GM12801 (cell line): ENCODE data around the gene HMCN2.
A peak's percentile ranks its signal among the peaks of the same experiment; 100 is the strongest.

Experiments
- TF ChIP-seq, protein P1 (sequence below): IDR thresholded peaks from one replicate; pipeline ENCODE4 v1.5.1; 2011; ENCODE audit warnings: control low read depth; ENCODE audit not compliant: insufficient read length; ENCODE audit errors: extremely low read depth

The HMCN2 gene

DNA sequence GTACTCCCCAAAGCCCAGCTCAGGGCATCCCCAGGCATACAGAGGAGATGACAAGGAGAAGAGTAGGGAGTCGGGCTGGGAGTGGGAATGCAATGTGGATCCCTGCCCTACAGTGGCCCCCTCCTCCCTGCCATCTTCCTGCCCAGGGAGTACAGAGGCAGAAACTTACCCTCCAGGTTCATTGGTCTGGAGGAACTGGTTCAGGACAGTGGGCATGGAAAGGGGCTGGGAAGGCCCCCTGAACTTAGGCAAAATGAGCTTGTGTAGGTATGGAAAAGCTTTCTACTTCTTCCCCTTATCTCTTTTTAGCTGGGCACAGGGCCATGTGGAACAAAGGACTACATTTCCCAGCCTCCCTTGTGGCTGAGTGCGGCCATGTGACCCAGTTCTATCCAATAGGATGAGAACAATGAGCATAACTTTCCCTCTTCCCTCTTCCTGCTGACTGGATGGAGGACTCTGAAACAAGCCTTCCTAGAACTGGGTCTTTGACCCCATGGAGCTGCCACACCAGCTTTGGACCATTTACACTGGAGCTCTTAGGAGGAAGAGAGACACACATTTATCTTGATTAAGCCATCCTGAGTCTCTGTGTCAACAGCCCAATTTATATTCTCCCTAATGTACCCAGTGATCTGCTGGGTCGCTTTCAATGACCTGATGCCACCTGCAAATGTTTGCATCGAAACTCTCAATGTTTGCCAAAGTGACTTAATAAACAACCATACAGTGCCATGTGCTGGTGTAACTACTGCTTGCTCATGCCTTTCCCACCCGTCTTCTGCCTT lies 25.0 kb upstream of the HMCN2 start:
- TF ChIP-seq, protein P1, sequence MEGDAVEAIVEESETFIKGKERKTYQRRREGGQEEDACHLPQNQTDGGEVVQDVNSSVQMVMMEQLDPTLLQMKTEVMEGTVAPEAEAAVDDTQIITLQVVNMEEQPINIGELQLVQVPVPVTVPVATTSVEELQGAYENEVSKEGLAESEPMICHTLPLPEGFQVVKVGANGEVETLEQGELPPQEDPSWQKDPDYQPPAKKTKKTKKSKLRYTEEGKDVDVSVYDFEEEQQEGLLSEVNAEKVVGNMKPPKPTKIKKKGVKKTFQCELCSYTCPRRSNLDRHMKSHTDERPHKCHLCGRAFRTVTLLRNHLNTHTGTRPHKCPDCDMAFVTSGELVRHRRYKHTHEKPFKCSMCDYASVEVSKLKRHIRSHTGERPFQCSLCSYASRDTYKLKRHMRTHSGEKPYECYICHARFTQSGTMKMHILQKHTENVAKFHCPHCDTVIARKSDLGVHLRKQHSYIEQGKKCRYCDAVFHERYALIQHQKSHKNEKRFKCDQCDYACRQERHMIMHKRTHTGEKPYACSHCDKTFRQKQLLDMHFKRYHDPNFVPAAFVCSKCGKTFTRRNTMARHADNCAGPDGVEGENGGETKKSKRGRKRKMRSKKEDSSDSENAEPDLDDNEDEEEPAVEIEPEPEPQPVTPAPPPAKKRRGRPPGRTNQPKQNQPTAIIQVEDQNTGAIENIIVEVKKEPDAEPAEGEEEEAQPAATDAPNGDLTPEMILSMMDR: no peak

DNA sequence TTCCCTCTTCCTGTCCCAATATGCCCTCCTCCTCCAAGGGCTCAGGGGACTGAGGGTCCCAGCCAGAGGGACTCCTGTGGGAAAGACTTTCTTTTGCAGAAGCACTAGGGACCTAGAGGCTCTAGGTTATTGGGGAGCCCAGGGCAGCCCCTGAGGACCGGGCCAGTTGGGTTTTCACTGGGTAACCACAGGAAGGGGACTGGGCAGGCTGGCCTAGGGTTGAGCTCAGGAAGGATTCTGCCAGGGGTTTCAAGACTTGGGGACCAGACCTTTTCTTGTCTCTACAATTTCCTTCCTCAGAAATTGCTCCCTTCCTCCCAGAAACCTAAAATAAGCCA lies 24.4 kb upstream of the HMCN2 start:
- TF ChIP-seq, protein P1: no peak

DNA sequence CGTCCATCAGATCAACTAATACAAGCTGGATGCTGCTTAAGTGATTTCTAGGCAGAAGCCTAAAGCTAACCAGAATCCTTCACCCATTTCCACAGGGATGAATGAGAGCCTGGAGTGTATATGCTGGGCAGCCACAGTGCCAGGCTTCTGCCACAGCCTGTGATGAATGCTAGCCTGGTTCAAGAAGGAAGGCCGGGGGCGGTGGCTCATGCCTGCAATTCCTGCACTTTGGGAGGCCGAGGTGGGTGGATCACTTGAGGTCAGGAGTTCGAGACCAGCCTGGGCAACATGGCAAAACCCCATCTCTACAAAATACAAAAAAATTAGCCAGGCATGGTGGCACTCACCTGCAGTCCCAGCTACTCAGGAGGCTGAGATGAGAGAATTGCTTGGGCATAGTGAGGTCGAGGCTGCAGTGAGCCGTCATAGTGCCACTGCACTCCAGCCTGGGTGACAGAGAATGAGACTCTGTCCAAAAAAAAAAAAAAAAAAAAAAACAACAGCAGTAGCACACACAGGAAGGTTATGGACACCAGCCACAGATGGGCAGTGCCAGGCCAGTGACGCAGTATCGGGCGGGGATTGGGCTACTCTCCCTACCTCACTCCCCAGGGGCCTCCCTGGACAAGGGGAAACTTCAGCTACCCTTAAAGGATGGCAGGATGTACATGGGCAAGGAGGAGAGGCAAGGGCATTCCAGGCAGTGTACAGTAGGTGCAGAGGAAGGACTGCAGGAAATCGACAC lies 23.1 kb upstream of the HMCN2 start:
- TF ChIP-seq, protein P1: no peak

DNA sequence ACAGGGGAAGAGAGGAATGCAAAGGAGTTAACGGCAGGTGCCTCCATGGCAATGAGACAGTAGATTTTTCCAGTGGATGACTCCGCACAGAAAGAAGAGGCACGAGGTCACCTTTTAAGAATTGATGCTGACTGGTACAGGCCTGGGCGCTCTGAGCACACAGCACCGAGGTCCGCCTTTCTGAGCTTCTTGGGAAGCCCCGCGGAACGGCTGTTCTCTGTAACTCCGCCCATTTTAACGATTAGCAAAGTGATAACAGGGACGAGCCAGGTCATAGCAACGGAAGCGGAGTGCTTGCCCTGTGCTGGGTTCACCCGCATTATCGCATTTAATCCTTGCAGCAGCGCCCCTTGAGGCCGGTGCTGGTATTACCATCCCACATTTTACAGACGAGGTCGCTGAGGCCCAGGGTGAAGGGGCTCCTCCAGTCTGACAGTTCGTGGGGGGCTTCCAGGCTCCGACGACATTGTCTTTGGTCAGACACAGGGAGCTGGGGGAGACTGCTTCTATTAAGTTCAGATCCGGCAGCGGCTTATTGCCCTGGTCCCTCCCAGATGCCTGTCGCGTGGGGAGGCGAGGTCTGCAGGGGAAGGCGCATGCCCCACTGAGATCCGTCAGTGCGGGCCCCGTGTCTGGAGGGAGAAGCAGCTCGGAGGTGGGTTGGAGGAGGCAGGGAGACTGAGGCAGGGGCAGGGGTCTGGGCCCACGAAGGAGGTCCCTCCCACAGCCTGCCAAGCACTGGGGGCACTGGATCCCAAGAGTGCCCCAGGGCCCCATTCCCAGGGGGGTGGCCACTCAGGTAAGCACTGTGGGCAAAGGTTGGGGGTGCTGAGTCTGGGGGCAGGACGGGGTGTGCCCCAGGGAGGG lies 22.3 kb upstream of the HMCN2 start:
- TF ChIP-seq, protein P1: peak; percentile 68

DNA sequence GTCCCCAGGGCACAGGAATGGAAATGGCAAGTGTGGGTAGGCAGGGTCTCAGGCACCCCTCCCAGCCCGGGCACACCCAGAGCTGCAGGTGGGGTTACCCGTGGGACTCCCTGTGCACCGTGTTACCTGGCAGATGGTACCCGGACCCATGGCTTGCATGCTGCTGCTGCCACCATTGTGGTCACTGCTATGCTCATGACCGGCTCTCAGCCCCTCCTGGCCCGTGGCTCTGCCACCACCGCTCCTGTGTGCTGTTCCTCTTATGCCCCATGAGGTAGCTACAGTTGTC lies 21.7 kb upstream of the HMCN2 start:
- TF ChIP-seq, protein P1: no peak

DNA sequence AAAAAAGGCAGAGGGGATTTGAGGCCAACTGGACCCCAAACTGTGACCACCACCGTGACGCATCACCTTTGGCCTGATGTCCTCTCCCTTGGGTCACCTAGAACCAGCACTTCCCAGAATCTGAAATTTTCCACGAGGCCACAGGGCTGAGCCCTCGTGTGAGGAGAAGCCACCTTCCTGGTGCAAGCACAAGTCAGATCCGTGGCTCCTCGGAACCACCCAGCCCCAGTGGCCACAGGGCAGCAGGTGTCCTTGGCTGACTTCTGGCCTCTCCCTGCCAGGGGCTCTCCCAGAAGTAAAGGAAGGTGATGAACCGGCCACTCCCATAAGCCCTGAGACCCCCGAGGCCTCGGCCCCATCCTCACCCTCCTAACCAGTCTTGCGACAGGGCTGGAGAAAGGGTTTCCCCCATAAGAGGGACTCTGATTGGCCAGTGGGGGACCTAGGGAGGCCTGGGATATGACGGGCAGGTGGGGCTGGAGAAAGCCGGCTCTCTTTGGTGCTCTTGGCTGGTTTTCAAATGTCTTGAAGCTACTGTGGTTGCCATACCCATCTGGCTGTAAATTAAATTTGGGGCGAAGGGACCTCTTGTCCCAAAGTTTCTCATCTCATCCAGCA lies 20.9 kb upstream of the HMCN2 start:
- TF ChIP-seq, protein P1: no peak

DNA sequence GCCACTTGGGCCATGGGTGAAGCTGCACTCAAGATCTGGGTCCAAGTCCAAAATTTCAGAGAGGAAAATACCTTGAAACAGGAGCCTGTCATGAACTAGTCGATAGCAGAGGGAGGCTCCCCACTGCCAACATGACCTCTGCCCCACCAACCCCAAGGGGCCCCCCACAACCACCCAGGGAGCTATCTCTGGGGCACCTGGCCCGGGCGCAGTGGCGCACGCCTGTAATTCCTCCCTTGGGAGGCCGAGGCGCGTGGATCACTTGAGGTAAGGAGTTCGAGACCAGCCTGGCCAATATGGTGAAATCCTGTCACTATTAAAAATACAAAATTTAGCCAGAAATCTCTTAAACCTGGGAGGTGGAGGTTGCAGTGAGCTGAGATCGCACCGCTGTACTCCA lies 20.1 kb upstream of the HMCN2 start:
- TF ChIP-seq, protein P1: no peak
